A549 treated with AZD9567 at 1 μM for 4 hours (cell line): ENCODE data around the gene AP5Z1. TPM values are rescaled to one million over a fixed set of nuclear protein-coding genes. Genes with fewer than 3 reads are reported as not detected.

Experiments
- total RNA-seq: library from RNA; stranded (reverse); fragments of 200-300 nt; extraction: Qiagen RNA extraction; gene quantifications from 5 replicates; pipeline ENCODE4 v1.2.3, GENCODE V29; 2022; ENCODE audit not compliant: insufficient read depth

Gene AP5Z1, protein sequence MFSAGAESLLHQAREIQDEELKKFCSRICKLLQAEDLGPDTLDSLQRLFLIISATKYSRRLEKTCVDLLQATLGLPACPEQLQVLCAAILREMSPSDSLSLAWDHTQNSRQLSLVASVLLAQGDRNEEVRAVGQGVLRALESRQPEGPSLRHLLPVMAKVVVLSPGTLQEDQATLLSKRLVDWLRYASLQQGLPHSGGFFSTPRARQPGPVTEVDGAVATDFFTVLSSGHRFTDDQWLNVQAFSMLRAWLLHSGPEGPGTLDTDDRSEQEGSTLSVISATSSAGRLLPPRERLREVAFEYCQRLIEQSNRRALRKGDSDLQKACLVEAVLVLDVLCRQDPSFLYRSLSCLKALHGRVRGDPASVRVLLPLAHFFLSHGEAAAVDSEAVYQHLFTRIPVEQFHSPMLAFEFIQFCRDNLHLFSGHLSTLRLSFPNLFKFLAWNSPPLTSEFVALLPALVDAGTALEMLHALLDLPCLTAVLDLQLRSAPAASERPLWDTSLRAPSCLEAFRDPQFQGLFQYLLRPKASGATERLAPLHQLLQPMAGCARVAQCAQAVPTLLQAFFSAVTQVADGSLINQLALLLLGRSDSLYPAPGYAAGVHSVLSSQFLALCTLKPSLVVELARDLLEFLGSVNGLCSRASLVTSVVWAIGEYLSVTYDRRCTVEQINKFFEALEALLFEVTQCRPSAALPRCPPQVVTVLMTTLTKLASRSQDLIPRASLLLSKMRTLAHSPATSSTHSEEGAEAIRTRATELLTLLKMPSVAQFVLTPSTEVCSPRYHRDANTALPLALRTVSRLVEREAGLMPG
- total RNA-seq, result 18.8 to 43.4 TPM (median 35.6 TPM) in 5 replicates

DNA sequence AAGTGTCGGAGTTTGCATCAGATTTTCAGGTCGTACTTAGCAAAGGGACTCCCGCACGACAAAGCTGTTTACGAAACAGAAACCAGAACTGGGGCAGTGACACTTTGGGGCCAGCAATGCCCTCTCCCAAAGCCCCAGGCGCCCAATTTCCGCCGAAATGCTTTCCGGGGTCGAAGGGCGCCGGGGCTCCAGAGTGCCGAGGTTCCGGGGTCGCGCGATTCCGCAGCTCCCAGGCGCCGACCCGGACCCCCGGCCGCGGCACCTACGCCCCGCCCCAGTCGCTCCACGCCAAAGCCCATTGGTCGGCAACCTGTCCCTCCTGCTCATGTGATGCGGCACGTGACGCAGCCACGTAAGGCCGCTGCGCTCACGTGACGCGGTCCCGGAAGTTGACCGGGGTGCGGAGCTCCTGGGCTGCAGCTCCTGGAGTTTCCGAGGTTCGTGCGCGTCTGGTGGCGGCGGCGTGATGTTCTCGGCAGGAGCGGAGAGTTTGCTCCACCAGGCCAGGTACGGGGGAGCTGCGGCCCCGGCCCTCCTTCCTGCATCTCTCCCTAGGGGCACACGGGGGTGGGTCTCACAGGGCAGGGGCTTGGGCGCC lies at the start of gene AP5Z1:
AP5Z1 (plus strand) TSS at position 374 of the 598 bp plus-strand sequence; CDS start at position 467, 93 bp downstream.

Other genes starting within 250 kb of the AP5Z1 start
- gene FOXK1, start 93.3 kb upstream of the AP5Z1 start, total RNA-seq, result 9.0 to 11.6 TPM (median 10.7 TPM) in 5 replicates
- not detected in 5 replicates for gene PAPOLB, start 86.4 kb downstream of the AP5Z1 start, total RNA-seq
- 1.7 to 3.1 TPM (median 2.5 TPM) in 5 replicates for gene RADIL, start 108.1 kb downstream of the AP5Z1 start, total RNA-seq
- not detected in 5 replicates for gene MMD2, start 183.6 kb downstream of the AP5Z1 start, total RNA-seq